Vagina (tissue), 2 donors: ENCODE results near the gene COL5A1. TPM values are rescaled to one million over a fixed set of nuclear protein-coding genes. Genes with fewer than 3 reads are reported as not detected.
"Not testable (repeated sequence)": the region's sequence is repeated elsewhere in the genome, so short reads cannot be mapped to it uniquely, and the experiment has no call there.

Experiments
- DNase-seq, 2 donors: peaks; one replicate each; pipeline ENCODE4 v3.0.0-alpha.2; 2017; ENCODE audit errors: extremely low spot score in 2 of 2
- H3K27ac ChIP-seq: fragments of 200-600 bp; sonication (generic); one replicate; pipeline ENCODE4 v1.5.1; 2019
- H3K27me3 ChIP-seq: fragments of 200-600 bp; sonication (generic); one replicate; pipeline ENCODE4 v1.5.1; 2019
- H3K36me3 ChIP-seq, 2 donors: fragments of 200-600 bp; sonication (generic); one replicate each; pipeline ENCODE4 v1.5.1; 2017 to 2019
- H3K4me1 ChIP-seq: fragments of 200-600 bp; sonication (generic); one replicate; pipeline ENCODE4 v1.5.1; 2019
- H3K4me3 ChIP-seq, 2 donors: fragments of 200-600 bp; sonication (generic); 1 replicate in 1 of 2; 2 replicates in 1 of 2; pipeline ENCODE4 v1.5.1; 2016 to 2019
- H3K9me3 ChIP-seq: fragments of 200-600 bp; sonication (generic); one replicate; pipeline ENCODE4 v1.5.1; 2019
- POLR2A ChIP-seq, 2 donors: fragments of 450-650 bp; IDR thresholded peaks; one replicate each; pipeline ENCODE4 v1.6.1; 2017; ENCODE audit warnings: antibody characterized with exemption in 2 of 2, mild to moderate bottlenecking in 2 of 2, moderate library complexity in 2 of 2
- POLR2AphosphoS5 ChIP-seq, 2 donors: sonication (generic); formaldehyde crosslinking; IDR thresholded peaks; one replicate each; pipeline ENCODE4 v1.9.0; 2017; ENCODE audit warnings: antibody characterized with exemption in 2 of 2, mild to moderate bottlenecking in 2 of 2, low read depth in 1 of 2; ENCODE audit not compliant: insufficient read depth in 1 of 2
- intact Hi-C: fragments of 100-400 bp; cut with DNase I; formaldehyde crosslinking; loops from one replicate; pipeline ENCODE4 v1.15.1; 2023
- total RNA-seq: library from RNA; depleted of rRNA; stranded (reverse); fragments of >200 nt; gene quantifications from one replicate; pipeline ENCODE4 v1.2.3, GENCODE V29; 2016
- TF ChIP-seq, protein P1 (sequence below), 3 experiments: fragments of 450-650 bp in 2 of 3; fragments of 200-600 bp in 1 of 3; sonication (generic) in 1 of 3; IDR thresholded peaks; one replicate each; pipeline ENCODE4 v1.5.1; 2017 to 2019; ENCODE audit warnings: antibody characterized with exemption in 3 of 3, mild to moderate bottlenecking in 2 of 3, moderate library complexity in 2 of 3

The COL5A1 gene
- total RNA-seq, 1 donor from 2014 or later: 36.6 TPM

DNA sequence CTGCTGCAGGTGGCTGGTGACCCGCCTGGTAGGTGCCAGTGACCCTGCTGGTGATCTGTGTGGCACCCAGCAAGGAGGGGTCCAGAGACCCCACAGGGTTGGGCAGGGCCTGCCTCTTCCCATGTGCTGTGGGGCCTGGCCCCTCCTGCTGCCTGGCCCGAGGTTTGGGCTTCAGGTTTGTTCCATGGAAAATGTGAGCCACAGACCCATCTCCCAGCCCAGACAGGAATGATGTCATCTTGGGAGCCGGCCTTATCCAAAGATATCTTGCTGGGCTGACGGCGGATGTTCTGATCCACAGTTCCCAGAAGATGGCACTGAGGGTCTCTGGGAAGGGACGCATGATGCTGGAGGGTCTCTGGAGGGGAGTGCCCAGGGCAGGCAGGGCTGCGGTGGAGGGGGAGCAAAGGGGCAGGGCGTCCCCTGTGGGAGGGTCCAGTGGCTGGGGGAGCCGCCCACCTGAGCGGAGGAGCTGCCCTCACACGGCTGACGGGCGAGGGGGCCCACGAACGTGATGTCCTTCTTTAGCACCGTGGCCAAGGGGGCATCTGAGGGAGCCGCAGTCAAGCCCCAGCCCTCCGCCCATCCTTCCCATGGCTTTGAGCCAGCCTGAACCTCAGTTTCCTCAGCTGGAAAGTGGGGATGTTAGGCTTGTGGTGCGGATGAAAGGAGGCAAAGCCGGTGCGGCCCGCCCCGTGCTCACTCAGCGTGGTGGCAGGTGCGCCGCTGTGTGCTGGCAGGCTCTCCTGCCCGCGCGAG, 68.1 kb downstream of the COL5A1 start:
- DNase-seq: no peak
- Histone ChIP-seq H3K4me3 (peak overlapping the region in 1 of 2 donors; percentile 29), H3K9me3 (no peaks in the 10 kb centered on the region), H3K27me3 (no peaks in the 10 kb centered on the region), H3K27ac (peak overlapping the region; percentile 94), H3K4me1 (peaks cover 71% of the 10 kb centered on the region), H3K36me3 (no peaks in the 10 kb centered on the region)
- intact Hi-C loops: no loop called here
- TF ChIP-seq POLR2AphosphoS5 (IDR thresholded peaks at IDR 0.05; ENCODE audit: insufficient read depth in 1 of 2, low read depth in 1 of 2) (peak in 1 of 2 donors; percentile 69), POLR2A (IDR thresholded peaks at IDR 0.05) (no peak)
- TF ChIP-seq, protein P1, sequence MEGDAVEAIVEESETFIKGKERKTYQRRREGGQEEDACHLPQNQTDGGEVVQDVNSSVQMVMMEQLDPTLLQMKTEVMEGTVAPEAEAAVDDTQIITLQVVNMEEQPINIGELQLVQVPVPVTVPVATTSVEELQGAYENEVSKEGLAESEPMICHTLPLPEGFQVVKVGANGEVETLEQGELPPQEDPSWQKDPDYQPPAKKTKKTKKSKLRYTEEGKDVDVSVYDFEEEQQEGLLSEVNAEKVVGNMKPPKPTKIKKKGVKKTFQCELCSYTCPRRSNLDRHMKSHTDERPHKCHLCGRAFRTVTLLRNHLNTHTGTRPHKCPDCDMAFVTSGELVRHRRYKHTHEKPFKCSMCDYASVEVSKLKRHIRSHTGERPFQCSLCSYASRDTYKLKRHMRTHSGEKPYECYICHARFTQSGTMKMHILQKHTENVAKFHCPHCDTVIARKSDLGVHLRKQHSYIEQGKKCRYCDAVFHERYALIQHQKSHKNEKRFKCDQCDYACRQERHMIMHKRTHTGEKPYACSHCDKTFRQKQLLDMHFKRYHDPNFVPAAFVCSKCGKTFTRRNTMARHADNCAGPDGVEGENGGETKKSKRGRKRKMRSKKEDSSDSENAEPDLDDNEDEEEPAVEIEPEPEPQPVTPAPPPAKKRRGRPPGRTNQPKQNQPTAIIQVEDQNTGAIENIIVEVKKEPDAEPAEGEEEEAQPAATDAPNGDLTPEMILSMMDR (IDR thresholded peaks at IDR 0.05): no peak

DNA sequence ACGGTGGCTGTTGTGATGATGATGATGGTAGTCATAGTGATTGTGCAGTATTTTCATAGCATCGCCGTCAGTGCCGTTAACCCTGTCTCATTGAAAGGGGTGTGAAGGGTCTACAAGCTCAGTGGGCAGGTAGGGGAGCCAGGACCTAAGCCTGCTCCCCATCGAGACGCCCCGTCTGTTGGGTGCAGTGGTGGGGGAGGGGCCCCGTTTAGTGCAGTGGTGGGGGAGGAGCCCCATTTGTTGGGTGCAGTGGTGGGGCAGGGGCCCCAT, 68.6 kb downstream of the COL5A1 start:
- Histone ChIP-seq H3K27me3 (no peaks in the 10 kb centered on the region), H3K4me1 (peaks cover 66% of the 10 kb centered on the region), H3K27ac (peak overlapping the region; percentile 94), H3K9me3 (no peaks in the 10 kb centered on the region), H3K4me3 (peak overlapping the region in 1 of 2 donors; percentile 29), H3K36me3 (no peaks in the 10 kb centered on the region)
- intact Hi-C loops: no loop called here
- TF ChIP-seq, protein P1 (IDR thresholded peaks at IDR 0.05): no peak
- TF ChIP-seq POLR2A (IDR thresholded peaks at IDR 0.05): no peak
- DNase-seq: no peak

DNA sequence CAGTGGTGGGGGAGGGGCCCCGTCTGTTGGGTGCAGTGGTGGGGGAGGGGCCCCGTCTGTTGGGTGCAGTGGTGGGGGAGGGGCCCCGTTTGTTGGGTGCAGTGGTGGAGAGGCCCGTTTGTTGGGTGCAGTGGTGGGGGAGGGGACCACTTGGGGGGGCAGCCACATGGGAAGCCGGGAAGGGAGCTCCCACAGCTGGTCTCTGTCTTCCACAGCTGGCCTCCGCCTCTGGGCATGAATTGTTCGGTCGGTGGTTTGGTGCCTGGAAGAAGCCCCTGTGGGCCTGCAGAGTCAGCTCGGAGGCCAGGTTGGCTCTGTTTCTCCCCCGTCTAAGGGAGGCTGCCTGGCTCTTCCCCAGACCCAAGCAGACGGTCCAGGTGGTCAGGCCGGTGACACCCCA, 69.3 kb downstream of the COL5A1 start:
- TF ChIP-seq POLR2A (IDR thresholded peaks at IDR 0.05) (no peak), POLR2AphosphoS5 (IDR thresholded peaks at IDR 0.05; ENCODE audit: insufficient read depth in 1 of 2, low read depth in 1 of 2) (no peak)
- TF ChIP-seq, protein P1 (IDR thresholded peaks at IDR 0.05): no peak
- DNase-seq: no peak
- Histone ChIP-seq H3K36me3 (no peaks in the 10 kb centered on the region), H3K4me3 (no peak overlapping the region), H3K9me3 (no peaks in the 10 kb centered on the region), H3K4me1 (peaks cover 59% of the 10 kb centered on the region), H3K27me3 (no peaks in the 10 kb centered on the region), H3K27ac (peak overlapping the region; percentile 94)
- intact Hi-C loops: no loop called here

DNA sequence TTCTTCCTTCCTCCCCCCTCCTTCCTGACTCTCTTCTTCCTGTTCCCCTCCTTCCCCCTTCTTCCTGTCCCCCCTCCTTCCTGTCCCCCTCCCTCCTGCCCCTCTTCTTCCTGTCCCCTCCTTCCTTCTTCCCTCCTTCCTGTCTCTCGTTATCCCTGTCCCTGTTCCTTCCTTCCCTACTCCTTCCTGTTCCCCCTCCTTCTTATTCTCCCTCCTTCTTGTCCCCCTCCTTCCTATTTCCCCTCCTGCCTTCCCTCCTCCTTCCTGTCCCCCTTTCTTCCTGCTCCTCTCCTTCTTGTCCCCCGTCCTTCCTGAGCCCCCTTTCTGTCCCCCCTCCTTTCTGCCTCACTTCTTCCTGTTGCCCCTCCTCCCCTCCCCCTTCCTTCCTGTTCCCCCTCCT, 70.6 kb downstream of the COL5A1 start:
- no peak for DNase-seq
- intact Hi-C loops: no loop called here
- no peaks in the 10 kb centered on the region for H3K9me3 ChIP-seq
- no peaks in the 10 kb centered on the region for H3K36me3 ChIP-seq
- peak overlapping the region; percentile 94 for H3K27ac ChIP-seq
- no peak overlapping the region for H3K4me3 ChIP-seq
- H3K4me1 ChIP-seq: peaks cover 46% of the 10 kb centered on the region
- TF ChIP-seq, protein P1 (IDR thresholded peaks at IDR 0.05): no peak
- no peak for TF ChIP-seq POLR2A (IDR thresholded peaks at IDR 0.05)
- TF ChIP-seq POLR2AphosphoS5 (IDR thresholded peaks at IDR 0.05; ENCODE audit: insufficient read depth in 1 of 2, low read depth in 1 of 2): no peak
- H3K27me3 ChIP-seq: no peaks in the 10 kb centered on the region

DNA sequence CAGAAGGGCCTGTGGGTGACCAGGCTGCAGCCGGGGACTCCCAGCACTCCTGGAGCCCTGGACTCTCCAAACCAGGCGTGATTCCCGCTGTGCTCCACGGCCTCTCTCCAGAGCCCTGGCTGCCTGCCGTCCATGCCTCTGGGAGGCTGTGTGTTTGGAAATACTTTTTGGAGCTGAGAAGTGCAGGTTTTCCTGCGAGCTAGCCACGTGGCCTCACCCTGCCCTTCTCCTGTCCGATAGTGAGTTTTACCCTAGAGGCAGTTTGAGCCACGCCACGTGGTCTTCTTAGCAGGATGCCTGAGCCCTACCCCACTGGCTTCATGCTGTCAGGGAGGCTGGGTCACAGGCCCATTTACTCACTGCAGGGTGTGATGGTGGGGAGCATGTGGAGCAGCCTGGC, 71.3 kb downstream of the COL5A1 start:
- no peaks in the 10 kb centered on the region for H3K27me3 ChIP-seq
- intact Hi-C loops: no loop called here
- H3K27ac ChIP-seq: peak overlapping the region; percentile 19
- TF ChIP-seq, protein P1 (IDR thresholded peaks at IDR 0.05): no peak
- peak in 1 of 2 donors; percentile 36 for TF ChIP-seq POLR2AphosphoS5 (IDR thresholded peaks at IDR 0.05; ENCODE audit: insufficient read depth in 1 of 2, low read depth in 1 of 2)
- DNase-seq: no peak
- peaks cover 39% of the 10 kb centered on the region for H3K4me1 ChIP-seq
- no peaks in the 10 kb centered on the region for H3K36me3 ChIP-seq
- no peak overlapping the region for H3K4me3 ChIP-seq
- H3K9me3 ChIP-seq: no peaks in the 10 kb centered on the region

DNA sequence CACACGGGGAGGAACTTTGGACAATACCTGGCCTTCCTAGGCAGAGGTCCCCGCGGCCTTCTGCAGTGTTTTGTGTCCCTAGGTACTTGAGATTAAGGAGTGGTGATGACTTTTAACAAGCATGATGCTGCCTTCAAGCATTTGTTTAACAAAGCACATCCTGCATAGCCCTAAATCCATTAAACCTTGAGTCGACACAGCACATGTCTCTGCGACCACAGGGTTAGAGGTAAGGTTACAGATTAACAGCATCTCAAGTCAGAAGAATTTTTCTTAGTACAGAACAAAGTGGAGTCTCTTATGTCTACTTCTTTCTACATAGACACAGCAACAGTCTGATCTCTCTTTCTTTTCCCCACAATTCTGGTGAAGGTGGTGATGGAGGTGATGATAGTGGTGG, 73.9 kb downstream of the COL5A1 start:
- H3K9me3 ChIP-seq, H3K27me3 ChIP-seq, H3K36me3 ChIP-seq, intact Hi-C loops, DNase-seq, H3K27ac ChIP-seq, H3K4me3 ChIP-seq: not testable (repeated sequence)
- H3K4me1 ChIP-seq: peaks cover 24% of the 10 kb centered on the region
